A673 (cell line): ENCODE measurements around the gene FLT1. TPM values are rescaled to one million over a fixed set of nuclear protein-coding genes. Genes with fewer than 3 reads are reported as not detected.

Experiments used
- BruUV-seq: library from RNA; stranded (reverse); fragments of 400-500 nt; replicated peaks from 2 replicates; lab custom pipeline; 2021; lab: Mats Ljungman, UMichigan
- CTCF ChIA-PET: fragments of 300-600 bp; sonication (Branson Sonifier 250); formaldehyde crosslinking; loops from one replicate; lab custom pipeline; 2022; ENCODE audit warnings: antibody characterized with exemption; lab: Charles Lee
- POLR2A ChIA-PET: fragments of 300-600 bp; sonication (Branson Sonifier 250); formaldehyde crosslinking; loops from one replicate; lab custom pipeline; 2022; ENCODE audit warnings: antibody characterized with exemption; ENCODE audit not compliant: low non-redundant PET; lab: Charles Lee
- DNase-seq: peaks from one replicate; pipeline ENCODE4 v3.0.0-alpha.2; 2015; ENCODE audit warnings: low spot score
- H3K27ac ChIP-seq: fragments of 200-600 bp; sonication (generic); 2 replicates; pipeline ENCODE4 v1.5.1; 2016; ENCODE audit warnings: mixed run types, low read depth, mild to moderate bottlenecking, mixed read lengths, antibody characterized with exemption, low read length; ENCODE audit not compliant: poor library complexity, severe bottlenecking
- H3K27me3 ChIP-seq: fragments of 200-600 bp; sonication (generic); replicated peaks from 2 replicates; pipeline ENCODE4 v1.6.1; 2017; ENCODE audit warnings: mixed run types, low read depth, mild to moderate bottlenecking, mixed read lengths, antibody characterized with exemption, low read length; ENCODE audit not compliant: insufficient read depth, poor library complexity
- H3K36me3 ChIP-seq: fragments of 200-600 bp; sonication (generic); 2 replicates; pipeline ENCODE4 v1.6.1; 2016; ENCODE audit warnings: mixed run types, mild to moderate bottlenecking, mixed read lengths, antibody characterized with exemption, low read length; ENCODE audit not compliant: insufficient read depth, poor library complexity, severe bottlenecking
- H3K4me1 ChIP-seq: fragments of 200-600 bp; sonication (generic); 2 replicates; pipeline ENCODE4 v1.6.1; 2017; ENCODE audit warnings: mixed run types, mild to moderate bottlenecking, mixed read lengths, antibody characterized with exemption, low read length; ENCODE audit not compliant: insufficient read depth, poor library complexity, severe bottlenecking
- H3K4me3 ChIP-seq: fragments of 200-600 bp; sonication (generic); 2 replicates; pipeline ENCODE4 v1.5.1; 2016; ENCODE audit warnings: low read depth, mixed run types, mild to moderate bottlenecking, mixed read lengths, low read length; ENCODE audit not compliant: poor library complexity, severe bottlenecking
- H3K9me3 ChIP-seq: fragments of 200-600 bp; sonication (generic); 2 replicates; pipeline ENCODE4 v1.6.1; 2016; ENCODE audit warnings: mixed run types, low read depth, mild to moderate bottlenecking, mixed read lengths, antibody characterized with exemption, low read length; ENCODE audit not compliant: poor library complexity, severe bottlenecking
- EZH2 ChIP-seq: fragments of 200-600 bp; sonication (generic); IDR thresholded peaks from 2 replicates; pipeline ENCODE4 v1.6.1; 2017; ENCODE audit warnings: borderline replicate concordance, low read depth, mild to moderate bottlenecking, mixed read lengths, antibody characterized with exemption, low read length; ENCODE audit not compliant: poor library complexity, severe bottlenecking
- intact Hi-C: fragments of 100-400 bp; cut with micrococcal nuclease; formaldehyde crosslinking; loops from one replicate; pipeline ENCODE4 v1.10.0; 2022; ENCODE audit not compliant: unreplicated experiment
- total RNA-seq: library from RNA; stranded (reverse); gene quantifications from 2 replicates; pipeline ENCODE4 v1.2.3, GENCODE V29; 2021
- TF ChIP-seq, protein P1 (sequence below): fragments of 300-800, 200-600 bp; sonication (generic); conservative IDR thresholded peaks from 2 replicates; pipeline ENCODE4 v1.5.1; 2017; ENCODE audit warnings: low read depth, mild to moderate bottlenecking, antibody characterized with exemption, low read length, moderate library complexity, mixed read lengths

Gene FLT1
- total RNA-seq, 1 experiment from 2014 or later: 5.2 TPM

DNA sequence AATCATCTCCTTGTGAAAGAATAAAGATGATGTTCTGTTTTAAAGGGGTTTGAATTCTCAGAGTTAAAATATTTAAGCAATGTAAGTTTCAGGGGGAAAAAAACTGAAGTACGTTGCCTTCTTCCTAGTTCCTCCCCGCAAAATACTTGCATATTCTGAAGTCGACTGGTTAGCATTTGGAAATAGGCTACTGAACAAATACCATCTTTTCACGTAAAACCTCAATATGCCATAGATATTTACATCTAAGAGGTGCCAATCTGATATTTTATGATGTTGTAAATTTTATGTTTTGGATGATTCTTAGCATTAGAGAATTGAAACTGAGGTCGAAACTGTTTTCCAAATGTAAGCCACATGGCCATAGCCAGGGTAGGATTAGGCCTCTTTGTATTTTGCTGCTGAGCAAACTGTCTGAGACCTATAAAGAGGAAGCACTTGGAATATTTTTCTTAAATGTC, 138.3 kb downstream of the FLT1 start:
- Histone ChIP-seq H3K9me3 (no peaks in the 10 kb centered on the region), H3K27ac (no peak overlapping the region)

DNA sequence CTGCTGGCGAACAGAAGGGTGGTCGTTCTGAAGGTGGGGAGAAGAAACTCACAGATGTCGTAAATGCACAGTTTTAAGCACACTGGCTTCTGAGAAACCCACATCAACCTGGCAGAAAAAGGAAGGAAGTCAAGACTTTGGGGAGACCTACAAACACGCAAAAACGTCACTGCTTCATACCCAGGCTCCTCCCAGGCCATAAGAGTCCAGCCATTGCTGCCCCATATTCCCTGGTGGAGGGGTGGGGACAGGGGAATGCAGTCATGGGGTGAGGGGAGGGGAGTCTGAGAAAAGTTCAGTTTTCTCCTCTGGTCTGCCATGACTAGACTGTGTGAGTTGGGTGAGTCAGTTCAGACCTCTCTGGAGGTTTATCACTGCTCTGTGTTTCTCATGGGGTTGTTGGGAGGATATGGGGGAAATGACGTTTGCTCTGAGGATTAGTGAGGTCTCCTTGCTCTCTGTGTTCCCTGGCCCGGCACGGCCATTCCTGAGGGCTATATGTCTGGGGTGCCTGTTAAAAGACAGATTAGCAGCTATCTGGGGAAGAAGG, 139.0 kb downstream of the FLT1 start:
- POLR2A ChIA-PET: no interaction called here
- peaks cover 4% of the 10 kb centered on the region for H3K4me1 ChIP-seq
- no peaks in the 10 kb centered on the region for H3K36me3 ChIP-seq
- no peaks in the 10 kb centered on the region for H3K9me3 ChIP-seq
- no peak overlapping the region for H3K27ac ChIP-seq
- H3K27me3 ChIP-seq: no peaks in the 10 kb centered on the region
- no TSS peak for BruUV-seq
- no peak for TF ChIP-seq EZH2
- TF ChIP-seq, protein P1, sequence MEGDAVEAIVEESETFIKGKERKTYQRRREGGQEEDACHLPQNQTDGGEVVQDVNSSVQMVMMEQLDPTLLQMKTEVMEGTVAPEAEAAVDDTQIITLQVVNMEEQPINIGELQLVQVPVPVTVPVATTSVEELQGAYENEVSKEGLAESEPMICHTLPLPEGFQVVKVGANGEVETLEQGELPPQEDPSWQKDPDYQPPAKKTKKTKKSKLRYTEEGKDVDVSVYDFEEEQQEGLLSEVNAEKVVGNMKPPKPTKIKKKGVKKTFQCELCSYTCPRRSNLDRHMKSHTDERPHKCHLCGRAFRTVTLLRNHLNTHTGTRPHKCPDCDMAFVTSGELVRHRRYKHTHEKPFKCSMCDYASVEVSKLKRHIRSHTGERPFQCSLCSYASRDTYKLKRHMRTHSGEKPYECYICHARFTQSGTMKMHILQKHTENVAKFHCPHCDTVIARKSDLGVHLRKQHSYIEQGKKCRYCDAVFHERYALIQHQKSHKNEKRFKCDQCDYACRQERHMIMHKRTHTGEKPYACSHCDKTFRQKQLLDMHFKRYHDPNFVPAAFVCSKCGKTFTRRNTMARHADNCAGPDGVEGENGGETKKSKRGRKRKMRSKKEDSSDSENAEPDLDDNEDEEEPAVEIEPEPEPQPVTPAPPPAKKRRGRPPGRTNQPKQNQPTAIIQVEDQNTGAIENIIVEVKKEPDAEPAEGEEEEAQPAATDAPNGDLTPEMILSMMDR: no peak
- H3K4me3 ChIP-seq: no peak overlapping the region
- intact Hi-C loops: no loop called here
- CTCF ChIA-PET: no interaction called here
- DNase-seq: peak; percentile 17

More for the DNA sequence above, 138.3 kb downstream of the FLT1 start:
- TF ChIP-seq, protein P1: no peak
- TF ChIP-seq EZH2: no peak
- ChIA-PET CTCF (no interaction called here), POLR2A (no interaction called here)
- no peak for DNase-seq
- no peaks in the 10 kb centered on the region for H3K27me3 ChIP-seq
- peaks cover 4% of the 10 kb centered on the region for H3K4me1 ChIP-seq
- intact Hi-C loops: no loop called here
- no peaks in the 10 kb centered on the region for H3K36me3 ChIP-seq
- BruUV-seq: no TSS peak
- no peak overlapping the region for H3K4me3 ChIP-seq

DNA sequence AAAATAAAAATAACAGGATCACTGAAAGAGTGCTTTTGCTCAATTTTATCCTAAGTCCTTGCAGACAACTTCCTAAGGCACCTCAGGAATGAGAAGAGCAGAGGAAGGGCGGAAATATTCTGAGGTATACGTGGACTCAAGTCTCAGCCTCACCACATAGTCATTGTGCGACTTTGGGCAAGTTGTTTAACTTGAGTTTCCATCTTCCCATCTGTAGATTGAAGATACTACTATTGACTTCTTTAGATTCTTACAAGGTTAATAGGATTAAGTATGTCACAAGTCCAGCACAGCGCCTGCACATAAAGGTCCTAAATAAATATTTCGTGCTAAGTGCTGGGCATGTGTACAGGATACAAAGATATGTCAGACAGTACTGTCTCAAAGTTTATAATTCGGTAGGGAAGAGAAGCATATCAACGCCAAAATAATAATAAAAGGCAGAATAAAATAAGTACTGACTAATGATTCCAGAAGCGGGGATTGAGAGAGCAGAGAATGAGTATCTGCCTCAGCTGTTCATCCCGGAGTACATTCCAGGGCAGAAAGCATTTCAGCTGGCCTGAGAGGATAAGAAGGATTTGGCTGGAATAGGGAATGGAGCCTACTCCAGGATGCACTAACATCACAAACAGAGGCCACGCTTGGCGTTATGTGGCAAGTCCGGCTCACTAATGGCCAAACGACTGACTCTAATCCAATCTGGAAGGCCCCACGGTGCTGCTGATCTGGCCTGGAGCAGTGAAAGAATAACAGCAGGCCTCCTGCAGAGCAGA, 139.7 kb downstream of the FLT1 start:
- Histone ChIP-seq H3K9me3 (no peaks in the 10 kb centered on the region), H3K4me3 (no peak overlapping the region), H3K27ac (no peak overlapping the region), H3K4me1 (peaks cover 4% of the 10 kb centered on the region), H3K36me3 (no peaks in the 10 kb centered on the region), H3K27me3 (no peaks in the 10 kb centered on the region)
- intact Hi-C loops: no loop called here
- TF ChIP-seq, protein P1: no peak
- TF ChIP-seq EZH2: no peak
- ChIA-PET POLR2A (no interaction called here), CTCF (no interaction called here)
- DNase-seq: no peak
- BruUV-seq: no TSS peak
